RWPE1 (cell line): ENCODE results near the gene PTPRCAP.
A peak's percentile ranks its signal among the peaks of the same experiment; 100 is the strongest.
"Not testable (repeated sequence)": the region's sequence is repeated elsewhere in the genome, so short reads cannot be mapped to it uniquely, and the experiment has no call there.

ENCODE experiments used
- CTCF ChIA-PET: fragments of 350-600 bp; sonication (Branson Sonifier 250); formaldehyde crosslinking; extraction: SDS; loops from one replicate; lab custom pipeline; 2021; lab: Yijun Ruan, JAX
- POLR2A ChIA-PET: fragments of 400-600 bp; formaldehyde crosslinking; extraction: SDS; loops from one replicate; lab custom pipeline; 2020; ENCODE audit warnings: antibody characterized with exemption; ENCODE audit not compliant: low non-redundant PET; lab: Yijun Ruan, JAX
- DNase-seq: peaks from one replicate; pipeline ENCODE4 v3.0.0; 2012; ENCODE audit warnings: low spot score
- H3K27ac ChIP-seq: fragments of 450-650 bp; 2 replicates; pipeline ENCODE4 v1.5.1; 2017
- TF ChIP-seq, protein P1 (sequence below): fragments of 450-650 bp; conservative IDR thresholded peaks from 2 replicates; pipeline ENCODE4 v1.5.1; 2017; ENCODE audit warnings: low read depth, mild to moderate bottlenecking

The PTPRCAP gene

GRCh38 chr11:67482275-67482826, 44.9 kb upstream of the PTPRCAP start:
- peak overlapping the region; percentile 81 for H3K27ac ChIP-seq
- TF ChIP-seq, protein P1, sequence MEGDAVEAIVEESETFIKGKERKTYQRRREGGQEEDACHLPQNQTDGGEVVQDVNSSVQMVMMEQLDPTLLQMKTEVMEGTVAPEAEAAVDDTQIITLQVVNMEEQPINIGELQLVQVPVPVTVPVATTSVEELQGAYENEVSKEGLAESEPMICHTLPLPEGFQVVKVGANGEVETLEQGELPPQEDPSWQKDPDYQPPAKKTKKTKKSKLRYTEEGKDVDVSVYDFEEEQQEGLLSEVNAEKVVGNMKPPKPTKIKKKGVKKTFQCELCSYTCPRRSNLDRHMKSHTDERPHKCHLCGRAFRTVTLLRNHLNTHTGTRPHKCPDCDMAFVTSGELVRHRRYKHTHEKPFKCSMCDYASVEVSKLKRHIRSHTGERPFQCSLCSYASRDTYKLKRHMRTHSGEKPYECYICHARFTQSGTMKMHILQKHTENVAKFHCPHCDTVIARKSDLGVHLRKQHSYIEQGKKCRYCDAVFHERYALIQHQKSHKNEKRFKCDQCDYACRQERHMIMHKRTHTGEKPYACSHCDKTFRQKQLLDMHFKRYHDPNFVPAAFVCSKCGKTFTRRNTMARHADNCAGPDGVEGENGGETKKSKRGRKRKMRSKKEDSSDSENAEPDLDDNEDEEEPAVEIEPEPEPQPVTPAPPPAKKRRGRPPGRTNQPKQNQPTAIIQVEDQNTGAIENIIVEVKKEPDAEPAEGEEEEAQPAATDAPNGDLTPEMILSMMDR: no peak
- DNase-seq: peak; percentile 14
- ChIA-PET CTCF (no interaction called here), POLR2A (interaction anchor here (1.0 kb wide), 1 partner anchor 14 kb away, joined by 5 read pairs; the partner anchor contains the start of gene TMEM134)

GRCh38 chr11:67477344-67478050, 40.0 kb upstream of the PTPRCAP start:
- POLR2A ChIA-PET, H3K27ac ChIP-seq, DNase-seq: not testable (repeated sequence)
- CTCF ChIA-PET: interaction anchor here (0.6 kb wide), 3 partner anchors 12 to 76 kb away, joined by 3 to 4 read pairs (median 3); partner anchors contain the start of gene PPP1CA

GRCh38 chr11:67476692-67477091, 39.2 kb upstream of the PTPRCAP start:
- CTCF ChIA-PET: interaction anchor here (0.6 kb wide), 2 partner anchors 11 to 75 kb away, joined by 3 read pairs; partner anchors contain the start of gene PPP1CA
- DNase-seq, H3K27ac ChIP-seq, POLR2A ChIA-PET: not testable (repeated sequence)

DNA sequence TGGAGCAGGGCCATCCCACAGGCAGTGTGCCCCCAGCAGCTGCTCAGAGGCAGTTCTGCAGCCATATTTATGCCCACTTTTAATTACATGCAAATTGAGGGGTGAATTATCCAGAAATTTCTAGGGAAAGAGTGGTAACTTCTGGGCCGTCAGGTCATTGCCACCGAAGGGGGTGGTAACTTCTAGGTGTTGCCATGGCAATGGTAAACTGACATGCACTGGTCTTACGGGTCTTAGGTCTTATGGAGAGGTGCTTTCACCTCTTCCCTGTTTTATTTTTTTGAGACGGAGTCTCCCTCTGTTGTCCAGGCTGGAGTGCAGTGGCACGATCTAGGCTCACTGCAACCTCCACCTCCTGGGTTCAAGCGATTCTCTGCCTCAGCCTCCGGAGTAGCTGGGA, 35.4 kb upstream of the PTPRCAP start:
- TF ChIP-seq, protein P1: no peak
- H3K27ac ChIP-seq: no peak overlapping the region
- no peak for DNase-seq
- POLR2A ChIA-PET: no interaction called here
- CTCF ChIA-PET: no interaction called here

- H3K27ac ChIP-seq: no peak overlapping the region; the same call in 1 of the 2 replicates
- TF ChIP-seq, protein P1: no peak
- ChIA-PET POLR2A (no interaction called here), CTCF (no interaction called here)
- no peak for DNase-seq
Measured at GRCh38 chr11:67470337-67471002, 33.0 kb upstream of the PTPRCAP start.

- TF ChIP-seq, protein P1: peak; percentile 19; the same call in 1 of the 2 replicates
- CTCF ChIA-PET: interaction anchor here (0.7 to 1.2 kb wide), 2 partner anchors 28 to 30 kb away, joined by 3 to 4 read pairs; no protein-coding TSS in a partner anchor
- no peak for DNase-seq
- H3K27ac ChIP-seq: peak overlapping the region; percentile 96
- POLR2A ChIA-PET: interaction anchor here (1.7 kb wide), 1 partner anchor 13 kb away, joined by 5 read pairs; the partner anchor contains the start of gene AIP
Measured at GRCh38 chr11:67469508-67469811, 32.0 kb upstream of the PTPRCAP start.

DNA sequence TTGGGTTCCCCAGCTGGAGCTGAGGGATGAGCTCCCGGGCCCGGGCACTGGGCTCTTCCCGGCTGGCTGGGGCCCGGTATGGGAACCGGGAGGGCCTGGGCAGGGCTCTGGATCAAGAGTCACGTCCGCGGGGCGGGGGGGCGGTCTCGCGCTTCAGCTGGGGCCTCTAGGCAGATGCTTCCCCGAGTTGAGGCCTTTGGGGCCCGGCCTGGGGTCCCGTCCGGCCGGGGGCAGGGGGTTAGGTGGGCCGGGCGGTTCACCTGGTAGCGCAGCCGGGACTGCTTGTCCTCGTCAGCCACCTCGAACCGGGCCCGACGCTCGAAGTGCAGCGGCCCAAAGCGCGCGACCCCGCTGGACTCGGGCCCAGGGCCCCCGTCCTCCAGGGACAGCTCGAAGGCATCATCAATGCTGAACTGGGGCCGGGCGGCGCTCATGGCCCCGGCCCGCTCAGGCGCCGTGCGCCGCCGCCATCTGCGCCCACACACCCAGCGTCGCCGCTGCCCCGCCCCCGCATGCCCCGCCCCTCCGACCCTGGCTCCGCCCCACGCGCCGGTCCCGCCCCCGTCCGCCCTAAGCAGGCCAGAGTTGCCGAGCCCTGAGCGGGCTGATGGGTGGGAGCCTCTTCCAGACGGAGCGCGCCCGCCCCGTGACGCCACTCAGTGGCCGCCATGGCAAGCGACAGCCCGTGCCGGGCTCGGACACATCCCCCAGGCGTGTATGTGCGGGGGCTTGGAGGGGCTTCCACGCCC, 31.5 kb upstream of the PTPRCAP start, which contains the start of gene TMEM134:
TMEM134 (minus strand) TSS at position 493 of the 749 bp plus-strand sequence; CDS start at position 434, 59 bp downstream.
- TF ChIP-seq, protein P1: peak; percentile 57
- POLR2A ChIA-PET: interaction anchor here (0.5 to 2.5 kb wide), 8 partner anchors 14 to 116 kb away, joined by 3 to 11 read pairs (median 4); partner anchors contain the start of genes AIP, CORO1B, PITPNM1 and POLD4
- peak; percentile 89 for DNase-seq
- CTCF ChIA-PET: interaction anchor here (1.2 to 1.9 kb wide), 2 partner anchors 30 to 68 kb away, joined by 4 to 13 read pairs; partner anchors contain the start of gene PPP1CA
- H3K27ac ChIP-seq: peak within 1 kb of the TSS; percentile 96
